IMR-90 (cell line): ENCODE data around the gene TMEM97. TPM values are rescaled to one million over a fixed set of nuclear protein-coding genes. Genes with fewer than 3 reads are reported as not detected.

Experiments
- microRNA-seq, 2 experiments: library from miRNA; stranded (forward) in 1 of 2; unstranded in 1 of 2; fragments of 10-50 nt in 1 of 2; fragments of <30 nt in 1 of 2; gene quantifications in 1 of 2; microRNA quantifications in 1 of 2; one replicate each; pipeline versions ENCODE3 to v1.1.0; 2013 to 2020; ENCODE audit not compliant: insufficient read depth in 1 of 2, insufficient read length in 1 of 2, unreplicated experiment in 1 of 2
- polyA plus RNA-seq, 3 experiments: library from polyadenylated mRNA; depleted of rRNA; stranded (reverse); fragments of >200 nt; gene quantifications; 2 replicates each; pipeline ENCODE4 v1.2.3, GENCODE V29; 2012; ENCODE audit warnings: low replicate concordance in 1 of 3
- total RNA-seq: library from RNA; depleted of rRNA; stranded (reverse); fragments of >200 nt; gene quantifications from 2 replicates; pipeline ENCODE4 v1.2.3, GENCODE V29; 2012; rRNA removed

TMEM97 gene
- total and polyA plus RNA-seq, 2 of the 4 experiments (the other 2 are of a cell fraction): 12.3 to 21.3 TPM

Small RNA genes within 50 kb of the gene (microRNA-seq; reads per million reads assigned to microRNA genes)
- gene MIR4723 (ENCODE audit: unreplicated experiment): not detected

Other genes starting within 250 kb of the TMEM97 start
- 25.5 and 37.8 TPM in 2 replicates for gene IFT20, start 16.3 kb downstream of the TMEM97 start, total RNA-seq
- gene IFT20, start 16.3 kb downstream of the TMEM97 start, polyA plus RNA-seq (2012; rRNA removed): 40.0 and 46.3 TPM in 2 replicates
- 45.3 and 49.1 TPM in 2 replicates for gene TNFAIP1, start 16.6 kb downstream of the TMEM97 start, total RNA-seq
- gene TNFAIP1, start 16.6 kb downstream of the TMEM97 start, polyA plus RNA-seq (2012; rRNA removed): 62.9 and 75.9 TPM in 2 replicates
- gene POLDIP2, start 38.3 kb downstream of the TMEM97 start, total RNA-seq: 58.3 and 66.7 TPM in 2 replicates
- 72.0 and 77.8 TPM in 2 replicates for gene POLDIP2, start 38.3 kb downstream of the TMEM97 start, polyA plus RNA-seq (2012; rRNA removed)
- gene SEBOX, start 46.0 kb downstream of the TMEM97 start, total RNA-seq: not detected in 2 replicates
- gene SEBOX, start 46.0 kb downstream of the TMEM97 start, polyA plus RNA-seq (2012; rRNA removed): not detected in 2 replicates
- gene VTN, start 51.1 kb downstream of the TMEM97 start, total RNA-seq: under 0.01 and 0.18 TPM in 2 replicates
- gene VTN, start 51.1 kb downstream of the TMEM97 start, polyA plus RNA-seq (2012; rRNA removed): 0.89 and 1.0 TPM in 2 replicates
- 2.5 and 3.4 TPM in 2 replicates for gene SARM1, start 52.5 kb downstream of the TMEM97 start, total RNA-seq
- gene SARM1, start 52.5 kb downstream of the TMEM97 start, polyA plus RNA-seq (2012; rRNA removed): 10.3 and 11.4 TPM in 2 replicates
- gene SLC46A1, start 87.0 kb downstream of the TMEM97 start, total RNA-seq: 2.7 and 2.8 TPM in 2 replicates
- 3.9 and 4.0 TPM in 2 replicates for gene SLC46A1, start 87.0 kb downstream of the TMEM97 start, polyA plus RNA-seq (2012; rRNA removed)
- gene SLC13A2, start 154.4 kb downstream of the TMEM97 start, total RNA-seq: not detected in 2 replicates
- gene SLC13A2, start 154.4 kb downstream of the TMEM97 start, polyA plus RNA-seq (2012; rRNA removed): not detected in 2 replicates
- gene FOXN1, start 187.1 kb downstream of the TMEM97 start, total RNA-seq: not detected in 2 replicates
- gene FOXN1, start 187.1 kb downstream of the TMEM97 start, polyA plus RNA-seq (2012; rRNA removed): not detected in 2 replicates
- gene UNC119, start 233.4 kb downstream of the TMEM97 start, total RNA-seq: 21.7 and 22.4 TPM in 2 replicates
- gene UNC119, start 233.4 kb downstream of the TMEM97 start, polyA plus RNA-seq (2012; rRNA removed): 57.4 and 63.2 TPM in 2 replicates